ENCODE measurements around the gene COL3A1. TPM values are rescaled to one million over a fixed set of nuclear protein-coding genes. Genes with fewer than 3 reads are reported as not detected.

Gene COL3A1
- 1,000 to 10,000 TPM in 1 of 2 donors, 100 to 1,000 TPM in 1; 528 to 2,500 TPM for total RNA-seq
- polyA plus RNA-seq, result 100 to 1,000 TPM in 1 of 2 donors, 10 to 100 TPM in 1; 45.3 to 211 TPM
- long read RNA-seq, donor 1, full-length matches to known transcripts, result 272 of 930 reads
- long read RNA-seq, donor 1, partial matches to known transcripts, result 602 of 930 reads
- long read RNA-seq, donor 1, other reads (novel, unspliced or antisense), result 56 of 930 reads
- long read RNA-seq, donor 2, full-length matches to known transcripts, result 87 of 441 reads
- long read RNA-seq, donor 2, partial matches to known transcripts, result 354 of 441 reads
- long read RNA-seq, donor 2, other reads (novel, unspliced or antisense), result 0 of 441 reads
- long read RNA-seq, donor 3, full-length matches to known transcripts, result 145 of 472 reads
- long read RNA-seq, donor 3, partial matches to known transcripts, result 311 of 472 reads
- long read RNA-seq, donor 3, other reads (novel, unspliced or antisense), result 16 of 472 reads
- long read RNA-seq, donor 4, full-length matches to known transcripts, result 78 of 532 reads
- long read RNA-seq, donor 4, partial matches to known transcripts, result 446 of 532 reads
- long read RNA-seq, donor 4, other reads (novel, unspliced or antisense), result 8 of 532 reads
- long read RNA-seq, donor 5, full-length matches to known transcripts, result 229 of 1,177 reads
- long read RNA-seq, donor 5, partial matches to known transcripts, result 915 of 1,177 reads
- long read RNA-seq, donor 5, other reads (novel, unspliced or antisense), result 33 of 1,177 reads

GRCh38 chr2:188974164-188974563 is at the start of gene COL3A1:
TSS of gene COL3A1 (plus strand) at chr2:188974373. CDS start at chr2:188974490, 117 bp downstream.
- 56 to 69% methylated on average over 4 of the region's 4 CpGs for whole genome bisulfite sequencing, 2 donors
- H3K27ac ChIP-seq (ENCODE audit: low read depth in 1 of 2, low read length in 1 of 2), result peak within 1 kb of the TSS; percentile 22 to 53
- TF ChIP-seq, protein P1, sequence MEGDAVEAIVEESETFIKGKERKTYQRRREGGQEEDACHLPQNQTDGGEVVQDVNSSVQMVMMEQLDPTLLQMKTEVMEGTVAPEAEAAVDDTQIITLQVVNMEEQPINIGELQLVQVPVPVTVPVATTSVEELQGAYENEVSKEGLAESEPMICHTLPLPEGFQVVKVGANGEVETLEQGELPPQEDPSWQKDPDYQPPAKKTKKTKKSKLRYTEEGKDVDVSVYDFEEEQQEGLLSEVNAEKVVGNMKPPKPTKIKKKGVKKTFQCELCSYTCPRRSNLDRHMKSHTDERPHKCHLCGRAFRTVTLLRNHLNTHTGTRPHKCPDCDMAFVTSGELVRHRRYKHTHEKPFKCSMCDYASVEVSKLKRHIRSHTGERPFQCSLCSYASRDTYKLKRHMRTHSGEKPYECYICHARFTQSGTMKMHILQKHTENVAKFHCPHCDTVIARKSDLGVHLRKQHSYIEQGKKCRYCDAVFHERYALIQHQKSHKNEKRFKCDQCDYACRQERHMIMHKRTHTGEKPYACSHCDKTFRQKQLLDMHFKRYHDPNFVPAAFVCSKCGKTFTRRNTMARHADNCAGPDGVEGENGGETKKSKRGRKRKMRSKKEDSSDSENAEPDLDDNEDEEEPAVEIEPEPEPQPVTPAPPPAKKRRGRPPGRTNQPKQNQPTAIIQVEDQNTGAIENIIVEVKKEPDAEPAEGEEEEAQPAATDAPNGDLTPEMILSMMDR (IDR thresholded peaks at IDR 0.05; ENCODE audit: control extremely low read depth, extremely low read depth), result no peak
- peak within 1 kb of the TSS; percentile 83 to 97 for H3K9ac ChIP-seq (ENCODE audit: insufficient read depth in 1 of 2, low read length in 2 of 2)
- no peaks in the 10 kb centered on the region for H3K27me3 ChIP-seq (ENCODE audit: control insufficient read depth in 3 of 3, insufficient read depth in 3 of 3, low read length in 2 of 3)
- ATAC-seq (ENCODE audit: insufficient read depth, low FRiP score) (no peak), DNase-seq (peak; percentile 84 to 96 (median 96))
- H3K4me1 ChIP-seq (ENCODE audit: control insufficient read depth in 5 of 5, insufficient read depth in 5 of 5, low read length in 5 of 5), result peaks cover 0 to 39% (median 0%) of the 10 kb centered on the region in 5 donors
- no peaks in the 10 kb centered on the region for H3K9me3 ChIP-seq (ENCODE audit: control insufficient read depth in 4 of 4, insufficient read depth in 3 of 4, low read length in 3 of 4)
- H3K4me3 ChIP-seq, result no peak within 1 kb of the TSS
- peaks cover 0 to 2% (median 0%) of the 10 kb centered on the region in 4 donors for H3K36me3 ChIP-seq (ENCODE audit: control insufficient read depth in 4 of 4, insufficient read depth in 4 of 4, low read length in 4 of 4)

DNA sequence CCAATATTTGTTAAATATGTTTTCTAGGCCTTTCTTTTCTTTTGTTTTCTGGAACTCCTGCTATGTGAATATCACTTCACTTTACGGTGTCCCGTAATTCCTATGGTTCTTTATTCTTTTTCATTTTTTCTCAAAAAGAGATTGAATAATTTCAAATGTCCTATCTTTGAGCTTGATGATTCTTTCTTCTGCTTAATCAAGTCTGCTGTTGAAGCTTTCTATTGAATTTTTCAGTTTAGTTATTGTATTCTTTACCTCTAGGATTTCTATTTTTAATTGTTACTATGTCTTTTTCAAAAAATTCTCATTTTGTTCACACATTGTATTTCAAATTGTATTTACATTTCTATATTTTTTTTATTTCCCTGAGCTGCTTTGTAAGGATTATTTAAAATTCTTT is 45.5 kb upstream of the COL3A1 start:
- no peak overlapping the region for H3K9ac ChIP-seq (ENCODE audit: insufficient read depth in 1 of 2, low read length in 2 of 2)
- no peaks in the 10 kb centered on the region for H3K36me3 ChIP-seq (ENCODE audit: control insufficient read depth in 4 of 4, insufficient read depth in 4 of 4, low read length in 4 of 4)
- TF ChIP-seq, protein P1 (IDR thresholded peaks at IDR 0.05; ENCODE audit: control extremely low read depth, extremely low read depth), result no peak
- no peaks in the 10 kb centered on the region for H3K27me3 ChIP-seq (ENCODE audit: control insufficient read depth in 3 of 3, insufficient read depth in 3 of 3, low read length in 2 of 3)
- ATAC-seq (ENCODE audit: insufficient read depth, low FRiP score) (no peak), DNase-seq (no peak)
- no peaks in the 10 kb centered on the region for H3K4me1 ChIP-seq (ENCODE audit: control insufficient read depth in 5 of 5, insufficient read depth in 5 of 5, low read length in 5 of 5)
- H3K9me3 ChIP-seq (ENCODE audit: control insufficient read depth in 4 of 4, insufficient read depth in 3 of 4, low read length in 3 of 4), result peaks cover 0 to 7% (median 3%) of the 10 kb centered on the region in 4 donors
- WGBS, 2 donors, result 95 to 99% methylated on average over 2 of the region's 2 CpGs
- no peak overlapping the region for H3K4me3 ChIP-seq
- no peak overlapping the region for H3K27ac ChIP-seq (ENCODE audit: low read depth in 1 of 2, low read length in 1 of 2)

- Histone ChIP-seq H3K9me3 (ENCODE audit: control insufficient read depth in 4 of 4, insufficient read depth in 3 of 4, low read length in 3 of 4) (peaks cover 0 to 4% (median 3%) of the 10 kb centered on the region in 4 donors), H3K4me3 (no peak overlapping the region), H3K36me3 (ENCODE audit: control insufficient read depth in 4 of 4, insufficient read depth in 4 of 4, low read length in 4 of 4) (no peaks in the 10 kb centered on the region), H3K4me1 (ENCODE audit: control insufficient read depth in 5 of 5, insufficient read depth in 5 of 5, low read length in 5 of 5) (no peaks in the 10 kb centered on the region), H3K27ac (ENCODE audit: low read depth in 1 of 2, low read length in 1 of 2) (no peak overlapping the region), H3K27me3 (ENCODE audit: control insufficient read depth in 3 of 3, insufficient read depth in 3 of 3, low read length in 2 of 3) (no peaks in the 10 kb centered on the region), H3K9ac (ENCODE audit: insufficient read depth in 1 of 2, low read length in 2 of 2) (no peak overlapping the region)
- DNase-seq, result no peak
- ATAC-seq (ENCODE audit: insufficient read depth, low FRiP score), result no peak
- TF ChIP-seq, protein P1 (IDR thresholded peaks at IDR 0.05; ENCODE audit: control extremely low read depth, extremely low read depth), result no peak
These were observed 42.8 kb upstream of the COL3A1 start for GRCh38 chr2:188931361-188931760.

Data from lung (tissue), 16 donors.